Vagina (tissue), 2 donors: ENCODE results near the gene SCUBE1. TPM values are rescaled to one million over a fixed set of nuclear protein-coding genes. Genes with fewer than 3 reads are reported as not detected.

Experiments used
- DNase-seq, 2 donors: peaks; one replicate each; pipeline ENCODE4 v3.0.0-alpha.2; 2017; ENCODE audit errors: extremely low spot score in 2 of 2
- H3K27ac ChIP-seq: fragments of 200-600 bp; sonication (generic); one replicate; pipeline ENCODE4 v1.5.1; 2019
- H3K27me3 ChIP-seq: fragments of 200-600 bp; sonication (generic); one replicate; pipeline ENCODE4 v1.5.1; 2019
- H3K36me3 ChIP-seq, 2 donors: fragments of 200-600 bp; sonication (generic); one replicate each; pipeline ENCODE4 v1.5.1; 2017 to 2019
- H3K4me1 ChIP-seq: fragments of 200-600 bp; sonication (generic); one replicate; pipeline ENCODE4 v1.5.1; 2019
- H3K4me3 ChIP-seq, 2 donors: fragments of 200-600 bp; sonication (generic); 1 replicate in 1 of 2; 2 replicates in 1 of 2; pipeline ENCODE4 v1.5.1; 2016 to 2019
- H3K9me3 ChIP-seq: fragments of 200-600 bp; sonication (generic); one replicate; pipeline ENCODE4 v1.5.1; 2019
- POLR2A ChIP-seq, 2 donors: fragments of 450-650 bp; IDR thresholded peaks; one replicate each; pipeline ENCODE4 v1.6.1; 2017; ENCODE audit warnings: antibody characterized with exemption in 2 of 2, mild to moderate bottlenecking in 2 of 2, moderate library complexity in 2 of 2
- POLR2AphosphoS5 ChIP-seq, 2 donors: sonication (generic); formaldehyde crosslinking; IDR thresholded peaks; one replicate each; pipeline ENCODE4 v1.9.0; 2017; ENCODE audit warnings: antibody characterized with exemption in 2 of 2, mild to moderate bottlenecking in 2 of 2, low read depth in 1 of 2; ENCODE audit not compliant: insufficient read depth in 1 of 2
- intact Hi-C: fragments of 100-400 bp; cut with DNase I; formaldehyde crosslinking; loops from one replicate; pipeline ENCODE4 v1.15.1; 2023
- total RNA-seq: library from RNA; depleted of rRNA; stranded (reverse); fragments of >200 nt; gene quantifications from one replicate; pipeline ENCODE4 v1.2.3, GENCODE V29; 2016
- TF ChIP-seq, protein P1 (sequence below), 3 experiments: fragments of 450-650 bp in 2 of 3; fragments of 200-600 bp in 1 of 3; sonication (generic) in 1 of 3; IDR thresholded peaks; one replicate each; pipeline ENCODE4 v1.5.1; 2017 to 2019; ENCODE audit warnings: antibody characterized with exemption in 3 of 3, mild to moderate bottlenecking in 2 of 3, moderate library complexity in 2 of 3

SCUBE1 gene
- total RNA-seq, 1 donor from 2014 or later = 6.9 TPM

DNA sequence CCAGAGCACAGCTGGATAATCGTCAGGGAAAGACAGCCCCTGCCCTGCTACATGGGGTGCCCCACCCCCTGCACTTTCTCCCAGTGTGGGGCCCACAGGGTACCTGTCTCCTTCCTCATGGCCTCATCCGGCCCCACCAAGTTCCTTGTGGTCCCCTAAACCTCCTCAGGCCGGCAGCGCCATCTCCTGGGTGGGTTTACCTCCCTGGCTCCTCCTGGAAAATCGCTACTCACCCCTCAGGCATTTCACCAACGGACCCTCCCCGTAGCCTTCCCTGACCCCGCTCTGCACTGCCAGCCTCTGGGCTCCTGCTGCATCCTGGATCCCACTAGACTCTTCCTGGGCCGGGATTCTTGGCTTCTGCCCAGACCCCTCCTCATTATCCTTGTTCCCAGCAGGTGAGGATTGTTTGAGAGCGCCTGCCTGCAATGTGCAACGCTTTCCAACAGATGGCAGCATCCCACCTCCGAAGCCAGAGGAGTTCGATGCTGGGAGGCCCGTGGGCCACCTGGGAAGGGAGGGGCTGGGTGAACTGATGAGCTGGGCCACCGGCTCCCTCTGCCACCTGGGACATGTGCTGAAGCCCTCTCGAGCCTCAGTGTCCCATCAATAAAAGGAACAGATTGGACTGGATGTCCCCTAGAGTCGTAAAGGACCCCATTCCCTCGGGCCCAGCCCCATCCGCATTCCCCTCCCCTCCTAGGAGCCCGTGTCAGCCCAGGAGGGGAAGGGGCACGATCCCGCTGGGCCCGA is 112.0 kb downstream of the SCUBE1 start:
- Histone ChIP-seq H3K4me1 (peaks cover 7% of the 10 kb centered on the region), H3K9me3 (no peaks in the 10 kb centered on the region), H3K27ac (no peak overlapping the region), H3K4me3 (no peak overlapping the region), H3K36me3 (no peaks in the 10 kb centered on the region), H3K27me3 (no peaks in the 10 kb centered on the region)
- intact Hi-C loops = no loop called here
- TF ChIP-seq, protein P1, sequence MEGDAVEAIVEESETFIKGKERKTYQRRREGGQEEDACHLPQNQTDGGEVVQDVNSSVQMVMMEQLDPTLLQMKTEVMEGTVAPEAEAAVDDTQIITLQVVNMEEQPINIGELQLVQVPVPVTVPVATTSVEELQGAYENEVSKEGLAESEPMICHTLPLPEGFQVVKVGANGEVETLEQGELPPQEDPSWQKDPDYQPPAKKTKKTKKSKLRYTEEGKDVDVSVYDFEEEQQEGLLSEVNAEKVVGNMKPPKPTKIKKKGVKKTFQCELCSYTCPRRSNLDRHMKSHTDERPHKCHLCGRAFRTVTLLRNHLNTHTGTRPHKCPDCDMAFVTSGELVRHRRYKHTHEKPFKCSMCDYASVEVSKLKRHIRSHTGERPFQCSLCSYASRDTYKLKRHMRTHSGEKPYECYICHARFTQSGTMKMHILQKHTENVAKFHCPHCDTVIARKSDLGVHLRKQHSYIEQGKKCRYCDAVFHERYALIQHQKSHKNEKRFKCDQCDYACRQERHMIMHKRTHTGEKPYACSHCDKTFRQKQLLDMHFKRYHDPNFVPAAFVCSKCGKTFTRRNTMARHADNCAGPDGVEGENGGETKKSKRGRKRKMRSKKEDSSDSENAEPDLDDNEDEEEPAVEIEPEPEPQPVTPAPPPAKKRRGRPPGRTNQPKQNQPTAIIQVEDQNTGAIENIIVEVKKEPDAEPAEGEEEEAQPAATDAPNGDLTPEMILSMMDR (IDR thresholded peaks at IDR 0.05) = peak; percentile 76 to 90 (median 77)
- TF ChIP-seq POLR2A (IDR thresholded peaks at IDR 0.05) = no peak
- TF ChIP-seq POLR2AphosphoS5 (IDR thresholded peaks at IDR 0.05; ENCODE audit: insufficient read depth in 1 of 2, low read depth in 1 of 2) = no peak
- DNase-seq = no peak

DNA sequence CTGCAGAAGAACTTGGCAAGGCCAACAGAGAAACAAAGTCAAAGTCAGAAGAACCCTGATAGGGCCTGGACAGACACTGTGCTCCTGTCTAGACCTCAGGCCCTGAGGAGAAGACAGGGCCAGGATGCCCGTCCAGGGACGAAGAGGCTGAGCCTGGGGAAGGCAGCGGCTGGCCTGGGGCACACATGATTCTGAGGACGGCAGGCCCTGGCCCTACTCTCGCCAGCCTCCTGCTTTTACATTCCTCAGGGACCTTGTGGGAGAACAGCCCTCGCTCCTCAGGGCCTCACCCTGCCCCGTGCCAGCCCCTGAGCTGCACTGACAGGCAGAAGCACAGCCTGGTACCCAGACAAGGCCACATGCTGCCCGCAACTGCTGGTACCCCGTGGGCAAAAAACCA is 112.6 kb downstream of the SCUBE1 start:
- Histone ChIP-seq H3K27me3 (no peaks in the 10 kb centered on the region), H3K4me1 (peaks cover 8% of the 10 kb centered on the region), H3K27ac (no peak overlapping the region), H3K36me3 (no peaks in the 10 kb centered on the region), H3K9me3 (no peaks in the 10 kb centered on the region), H3K4me3 (no peak overlapping the region)
- no peak for TF ChIP-seq POLR2A (IDR thresholded peaks at IDR 0.05)
- TF ChIP-seq, protein P1 (IDR thresholded peaks at IDR 0.05) = no peak
- DNase-seq = no peak
- intact Hi-C loops = no loop called here

DNA sequence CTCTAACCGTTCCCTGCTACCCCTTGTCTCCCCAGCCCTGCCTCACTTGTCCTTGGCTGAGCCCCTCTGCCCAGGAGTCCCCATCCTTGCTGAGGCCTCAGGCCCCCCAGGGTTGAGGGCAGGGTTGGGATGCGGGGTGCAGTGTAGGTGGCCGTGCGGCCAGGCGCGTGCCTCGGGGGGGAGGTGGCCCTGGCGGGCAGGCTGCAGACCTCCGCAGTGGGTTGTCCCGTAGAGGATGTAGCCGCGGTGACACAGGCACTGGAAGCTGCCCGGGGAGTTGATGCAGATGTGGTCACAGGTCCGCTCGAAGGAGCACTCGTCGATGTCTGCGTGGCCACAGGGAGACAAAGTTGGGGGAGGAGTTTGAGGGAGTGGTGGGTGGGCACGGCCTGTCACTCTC is 114.3 kb downstream of the SCUBE1 start:
- no peak for DNase-seq
- no peak overlapping the region for H3K27ac ChIP-seq
- H3K4me3 ChIP-seq = no peak overlapping the region
- TF ChIP-seq, protein P1 (IDR thresholded peaks at IDR 0.05) = no peak
- TF ChIP-seq POLR2A (IDR thresholded peaks at IDR 0.05) (no peak), POLR2AphosphoS5 (IDR thresholded peaks at IDR 0.05; ENCODE audit: insufficient read depth in 1 of 2, low read depth in 1 of 2) (no peak)
- no peaks in the 10 kb centered on the region for H3K9me3 ChIP-seq
- no peaks in the 10 kb centered on the region for H3K36me3 ChIP-seq
- intact Hi-C loops = no loop called here
- H3K27me3 ChIP-seq = no peaks in the 10 kb centered on the region
- peaks cover 8% of the 10 kb centered on the region for H3K4me1 ChIP-seq

DNA sequence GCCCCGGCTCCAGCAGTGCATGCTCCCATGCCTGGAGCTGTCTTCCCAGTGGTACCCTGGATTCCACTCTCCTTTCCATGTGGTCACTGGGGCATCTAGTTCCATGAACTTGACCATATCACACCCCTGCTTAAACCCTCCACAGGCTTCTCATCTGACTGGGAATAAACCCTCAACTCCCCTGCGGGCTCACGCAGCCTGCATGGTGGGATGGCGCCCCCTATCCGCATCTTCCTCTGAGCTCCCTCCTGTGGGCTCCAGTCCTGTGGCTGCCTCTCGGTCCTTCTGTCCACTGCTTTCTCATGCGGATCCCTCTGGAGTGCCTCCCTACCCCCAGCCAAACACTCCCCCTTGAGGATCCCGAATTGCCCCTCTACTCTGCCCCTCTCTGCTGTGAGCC is 114.8 kb downstream of the SCUBE1 start:
- DNase-seq = no peak
- Histone ChIP-seq H3K4me3 (no peak overlapping the region), H3K27me3 (no peaks in the 10 kb centered on the region), H3K9me3 (no peaks in the 10 kb centered on the region), H3K27ac (no peak overlapping the region), H3K4me1 (peaks cover 8% of the 10 kb centered on the region), H3K36me3 (no peaks in the 10 kb centered on the region)
- no peak for TF ChIP-seq POLR2AphosphoS5 (IDR thresholded peaks at IDR 0.05; ENCODE audit: insufficient read depth in 1 of 2, low read depth in 1 of 2)
- TF ChIP-seq POLR2A (IDR thresholded peaks at IDR 0.05) = no peak
- TF ChIP-seq, protein P1 (IDR thresholded peaks at IDR 0.05) = no peak
- intact Hi-C loops = no loop called here

DNA sequence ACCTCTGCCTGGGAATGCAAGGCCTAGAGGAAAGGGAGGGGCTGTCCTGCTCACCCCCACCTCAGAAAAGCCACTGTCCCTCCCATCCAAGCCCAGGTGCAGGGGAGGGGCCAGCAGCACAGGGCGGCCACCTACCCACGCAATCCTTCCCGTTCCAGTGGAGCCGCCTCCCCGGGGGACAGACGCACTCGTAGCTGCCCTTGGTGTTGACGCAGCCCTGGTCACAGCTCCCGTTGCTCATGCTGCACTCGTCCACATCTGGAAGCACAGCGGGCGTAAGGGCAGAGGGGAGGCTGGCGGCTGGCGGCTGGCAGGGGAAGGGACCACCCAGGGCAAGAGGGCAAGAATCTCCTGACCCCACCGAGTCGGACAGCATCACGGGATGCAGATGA is 115.9 kb downstream of the SCUBE1 start:
- Histone ChIP-seq H3K27me3 (no peaks in the 10 kb centered on the region), H3K36me3 (no peaks in the 10 kb centered on the region), H3K27ac (no peak overlapping the region), H3K4me3 (no peak overlapping the region), H3K4me1 (peaks cover 8% of the 10 kb centered on the region), H3K9me3 (no peaks in the 10 kb centered on the region)
- intact Hi-C loops = no loop called here
- no peak for DNase-seq
- no peak for TF ChIP-seq POLR2AphosphoS5 (IDR thresholded peaks at IDR 0.05; ENCODE audit: insufficient read depth in 1 of 2, low read depth in 1 of 2)
- TF ChIP-seq POLR2A (IDR thresholded peaks at IDR 0.05) = no peak
- TF ChIP-seq, protein P1 (IDR thresholded peaks at IDR 0.05) = no peak
